Neural cell (in vitro differentiated cells): ENCODE data around the gene CA11. TPM values are rescaled to one million over a fixed set of nuclear protein-coding genes. Genes with fewer than 3 reads are reported as not detected.
"Not testable (repeated sequence)": the region's sequence is repeated elsewhere in the genome, so short reads cannot be mapped to it uniquely, and the experiment has no call there.

ENCODE experiments used
- H2AFZ ChIP-seq: fragments of 200-600, 300-800 bp; sonication (generic), shearing (Covaris generic); 2 replicates; pipeline ENCODE4 v1.6.0; 2014; ENCODE audit warnings: low read depth, mild to moderate bottlenecking, antibody characterized with exemption, low read length, moderate library complexity
- H3F3A ChIP-seq: fragments of 200-600 bp; shearing (Covaris generic); 2 replicates; pipeline ENCODE4 v1.6.1; 2016; ENCODE audit warnings: mild to moderate bottlenecking, moderate library complexity, mixed read lengths, antibody characterized with exemption, low read length; ENCODE audit not compliant: insufficient read depth, poor library complexity, severe bottlenecking
- H3K27ac ChIP-seq: fragments of 200-600, 300-800 bp; sonication (generic), shearing (Covaris generic); 2 replicates; pipeline ENCODE4 v1.5.1; 2014; ENCODE audit warnings: mild to moderate bottlenecking, low read length, moderate library complexity
- H3K27me3 ChIP-seq: fragments of 300-800, 200-600 bp; sonication (generic), shearing (Covaris generic); 2 replicates; pipeline ENCODE4 v1.6.0; 2014; ENCODE audit warnings: mild to moderate bottlenecking, low read depth, low read length, moderate library complexity; ENCODE audit not compliant: insufficient read depth
- H3K36me3 ChIP-seq: fragments of 300-800, 200-600 bp; sonication (generic), shearing (Covaris generic); 2 replicates; pipeline ENCODE4 v1.5.1; 2014; ENCODE audit warnings: mild to moderate bottlenecking, antibody characterized with exemption, low read length, moderate library complexity; ENCODE audit not compliant: insufficient read depth
- H3K4me2 ChIP-seq: fragments of 300-800, 200-600 bp; sonication (generic), shearing (Covaris generic); 2 replicates; pipeline ENCODE4 v1.6.0; 2014; ENCODE audit warnings: mild to moderate bottlenecking, low read length
- H3K4me3 ChIP-seq: fragments of 300-800, 200-600 bp; sonication (generic), shearing (Covaris generic); 2 replicates; pipeline ENCODE4 v1.5.1; 2014; ENCODE audit warnings: mild to moderate bottlenecking, low read length, moderate library complexity
- H3K79me2 ChIP-seq: fragments of 200-600 bp; shearing (Covaris generic); replicated peaks from 2 replicates; pipeline ENCODE4 v1.6.0; 2014; ENCODE audit warnings: mild to moderate bottlenecking, low read length, moderate library complexity; ENCODE audit not compliant: insufficient read depth
- H3K9ac ChIP-seq: fragments of 300-800, 200-600 bp; sonication (generic), shearing (Covaris generic); 2 replicates; pipeline ENCODE4 v1.6.1; 2016; ENCODE audit warnings: mild to moderate bottlenecking, low read length, mixed read lengths
- H3K9me2 ChIP-seq: fragments of 200-600 bp; shearing (Covaris generic); 2 replicates; pipeline ENCODE4 v1.6.1; 2016; ENCODE audit warnings: mild to moderate bottlenecking, low read length, mixed read lengths; ENCODE audit not compliant: insufficient read depth
- H3K9me3 ChIP-seq: fragments of 200-600, 300-800 bp; sonication (generic), shearing (Covaris generic); 2 replicates; pipeline ENCODE4 v1.6.1; 2016; ENCODE audit warnings: mild to moderate bottlenecking, mixed run types, low read length, moderate library complexity, mixed read lengths
- H4K20me1 ChIP-seq: fragments of 200-600 bp; shearing (Covaris generic); 2 replicates; pipeline ENCODE4 v1.6.1; 2016; ENCODE audit warnings: mild to moderate bottlenecking, mixed run types; ENCODE audit not compliant: insufficient read depth
- CTCF ChIP-seq: fragments of 450-650 bp; IDR thresholded peaks from 2 replicates; pipeline ENCODE4 v1.5.1; 2014; ENCODE audit warnings: antibody characterized with exemption, mild to moderate bottlenecking, moderate library complexity; ENCODE audit not compliant: poor library complexity, severe bottlenecking
- EP300 ChIP-seq: fragments of 450-650 bp; conservative IDR thresholded peaks from 2 replicates; pipeline ENCODE4 v1.6.1; 2014; ENCODE audit warnings: antibody characterized with exemption, mild to moderate bottlenecking, moderate library complexity; ENCODE audit not compliant: poor library complexity, severe bottlenecking
- EZH2 ChIP-seq: fragments of 200-600, 300-800 bp; shearing (Covaris generic), sonication (generic); IDR thresholded peaks from 2 replicates; pipeline ENCODE4 v1.6.1; 2014; ENCODE audit warnings: antibody characterized with exemption, low read length, borderline replicate concordance, mild to moderate bottlenecking; ENCODE audit not compliant: insufficient read depth, poor library complexity, severe bottlenecking
- MXI1 ChIP-seq: fragments of 450-650 bp; conservative IDR thresholded peaks from 2 replicates; pipeline ENCODE4 v1.6.1; 2014; ENCODE audit warnings: antibody characterized with exemption, mild to moderate bottlenecking; ENCODE audit not compliant: poor library complexity, severe bottlenecking
- POLR2AphosphoS5 ChIP-seq: IDR thresholded peaks from 2 replicates; pipeline ENCODE4 v1.6.1; 2012
- RAD21 ChIP-seq: fragments of 450-650 bp; conservative IDR thresholded peaks from 2 replicates; pipeline ENCODE4 v1.6.1; 2014; ENCODE audit warnings: antibody characterized with exemption, mild to moderate bottlenecking, moderate library complexity
- REST ChIP-seq: IDR thresholded peaks from 2 replicates; pipeline ENCODE4 v1.6.1; 2012; ENCODE audit warnings: borderline replicate concordance
- SMC3 ChIP-seq: fragments of 450-650 bp; conservative IDR thresholded peaks from 2 replicates; pipeline ENCODE4 v1.6.1; 2014; ENCODE audit warnings: antibody characterized with exemption, mild to moderate bottlenecking, moderate library complexity; ENCODE audit not compliant: poor library complexity
- TAF1 ChIP-seq: IDR thresholded peaks from 2 replicates; pipeline ENCODE4 v1.6.1; 2012; ENCODE audit warnings: low read depth
- polyA plus RNA-seq: library from polyadenylated mRNA; depleted of rRNA; stranded (reverse); fragments of >200 nt; gene quantifications from 2 replicates; pipeline ENCODE4 v1.2.3, GENCODE V29; 2014

CA11 gene
- polyA plus RNA-seq, 1 donor from 2014 or later: 108 TPM

- no peak overlapping the region for H3K4me3 ChIP-seq
- no peaks in the 10 kb centered on the region for H3K27me3 ChIP-seq
- no peak overlapping the region for H3K27ac ChIP-seq
- H3K9me3 ChIP-seq: no peaks in the 10 kb centered on the region
- H3K4me2 ChIP-seq: no peak overlapping the region
- H3K9ac ChIP-seq: no peak overlapping the region
- H3K36me3 ChIP-seq: no peaks in the 10 kb centered on the region
- no peak overlapping the region for H2AFZ ChIP-seq
- TF ChIP-seq POLR2AphosphoS5 (no peak), SMC3 (no peak), EZH2 (no peak), MXI1 (no peak), REST (no peak), RAD21 (no peak), CTCF (no peak), TAF1 (no peak), EP300 (no peak)
- H3K9me2 ChIP-seq: no peaks in the 10 kb centered on the region
- no peaks in the 10 kb centered on the region for H3F3A ChIP-seq
- H4K20me1 ChIP-seq: no peaks in the 10 kb centered on the region
- no peaks in the 10 kb centered on the region for H3K79me2 ChIP-seq
Measured at GRCh38 chr19:48680436-48681126, 34.6 kb upstream of the CA11 start.

- H3K4me2 ChIP-seq, H3K9ac ChIP-seq, H4K20me1 ChIP-seq, H3K79me2 ChIP-seq, H3K9me3 ChIP-seq, H2AFZ ChIP-seq, H3K27ac ChIP-seq, H3F3A ChIP-seq, H3K36me3 ChIP-seq, H3K4me3 ChIP-seq, H3K27me3 ChIP-seq, H3K9me2 ChIP-seq: not testable (repeated sequence)
Measured at GRCh38 chr19:48680006-48680405, 34.0 kb upstream of the CA11 start.

- H3K9me3 ChIP-seq: no peaks in the 10 kb centered on the region
- no peaks in the 10 kb centered on the region for H4K20me1 ChIP-seq
- no peaks in the 10 kb centered on the region for H3K79me2 ChIP-seq
- TF ChIP-seq POLR2AphosphoS5 (no peak), SMC3 (no peak), REST (no peak), CTCF (no peak), RAD21 (no peak), TAF1 (no peak), MXI1 (no peak)
- no peak overlapping the region for H3K4me2 ChIP-seq
- no peaks in the 10 kb centered on the region for H3K27me3 ChIP-seq
- H3F3A ChIP-seq: no peaks in the 10 kb centered on the region
- no peak overlapping the region for H2AFZ ChIP-seq
- H3K9ac ChIP-seq: no peak overlapping the region
- no peaks in the 10 kb centered on the region for H3K36me3 ChIP-seq
- no peaks in the 10 kb centered on the region for H3K9me2 ChIP-seq
- H3K4me3 ChIP-seq: no peak overlapping the region
- H3K27ac ChIP-seq: no peak overlapping the region
Measured at GRCh38 chr19:48678201-48678600, 32.2 kb upstream of the CA11 start.
